ENCODE measurements around the gene NELFE. TPM values are rescaled to one million over a fixed set of nuclear protein-coding genes. Genes with fewer than 3 reads are reported as not detected.
"Not testable (repeated sequence)": the region's sequence is repeated elsewhere in the genome, so short reads cannot be mapped to it uniquely, and the experiment has no call there.

The NELFE gene
- total RNA-seq, 1 donor from 2014 or later = 50.6 TPM

- H3K4me3 Mint-ChIP-seq (ENCODE audit: unreplicated experiment); H3K36me3 Mint-ChIP-seq (ENCODE audit: low read depth); H3K27ac Mint-ChIP-seq (ENCODE audit: unreplicated experiment); DNase-seq (ENCODE audit: low spot score); H3K4me1 Mint-ChIP-seq (ENCODE audit: low read depth); H3K9me3 Mint-ChIP-seq (ENCODE audit: low read depth); H3K27me3 Mint-ChIP-seq (ENCODE audit: low read depth): not testable (repeated sequence)
Observed at GRCh38 chr6:31989363-31989762, 30.6 kb upstream of the NELFE start.

- not testable (repeated sequence) for DNase-seq (ENCODE audit: low spot score); H3K4me1 Mint-ChIP-seq (ENCODE audit: low read depth); H3K27ac Mint-ChIP-seq (ENCODE audit: unreplicated experiment); H3K4me3 Mint-ChIP-seq (ENCODE audit: unreplicated experiment); H3K9me3 Mint-ChIP-seq (ENCODE audit: low read depth); H3K27me3 Mint-ChIP-seq (ENCODE audit: low read depth); H3K36me3 Mint-ChIP-seq (ENCODE audit: low read depth)
Observed at GRCh38 chr6:31981744-31982143, 23.0 kb upstream of the NELFE start, which contains the start of gene C4A. TSS of gene C4A (plus strand) at chr6:31982057. CDS start at chr6:31982108, 51 bp downstream.

- not testable (repeated sequence) for DNase-seq (ENCODE audit: low spot score); H3K4me1 Mint-ChIP-seq (ENCODE audit: low read depth); H3K4me3 Mint-ChIP-seq (ENCODE audit: unreplicated experiment); H3K27me3 Mint-ChIP-seq (ENCODE audit: low read depth); H3K9me3 Mint-ChIP-seq (ENCODE audit: low read depth); H3K36me3 Mint-ChIP-seq (ENCODE audit: low read depth); H3K27ac Mint-ChIP-seq (ENCODE audit: unreplicated experiment)
Observed at GRCh38 chr6:31980998-31981397, 22.2 kb upstream of the NELFE start.

GRCh38 chr6:31980195-31980876 lies 21.6 kb upstream of the NELFE start:
- peak; percentile 72 for DNase-seq (ENCODE audit: low spot score)

GRCh38 chr6:31979238-31979898 lies 20.6 kb upstream of the NELFE start:
- Mint-ChIP-seq H3K36me3 (ENCODE audit: low read depth) (peaks cover 2% of the 10 kb centered on the region), H3K9me3 (ENCODE audit: low read depth) (no peaks in the 10 kb centered on the region), H3K27ac (ENCODE audit: unreplicated experiment) (no peak overlapping the region), H3K4me3 (ENCODE audit: unreplicated experiment) (no peak overlapping the region), H3K4me1 (ENCODE audit: low read depth) (no peaks in the 10 kb centered on the region), H3K27me3 (ENCODE audit: low read depth) (no peaks in the 10 kb centered on the region)
- TF ChIP-seq, protein P1, sequence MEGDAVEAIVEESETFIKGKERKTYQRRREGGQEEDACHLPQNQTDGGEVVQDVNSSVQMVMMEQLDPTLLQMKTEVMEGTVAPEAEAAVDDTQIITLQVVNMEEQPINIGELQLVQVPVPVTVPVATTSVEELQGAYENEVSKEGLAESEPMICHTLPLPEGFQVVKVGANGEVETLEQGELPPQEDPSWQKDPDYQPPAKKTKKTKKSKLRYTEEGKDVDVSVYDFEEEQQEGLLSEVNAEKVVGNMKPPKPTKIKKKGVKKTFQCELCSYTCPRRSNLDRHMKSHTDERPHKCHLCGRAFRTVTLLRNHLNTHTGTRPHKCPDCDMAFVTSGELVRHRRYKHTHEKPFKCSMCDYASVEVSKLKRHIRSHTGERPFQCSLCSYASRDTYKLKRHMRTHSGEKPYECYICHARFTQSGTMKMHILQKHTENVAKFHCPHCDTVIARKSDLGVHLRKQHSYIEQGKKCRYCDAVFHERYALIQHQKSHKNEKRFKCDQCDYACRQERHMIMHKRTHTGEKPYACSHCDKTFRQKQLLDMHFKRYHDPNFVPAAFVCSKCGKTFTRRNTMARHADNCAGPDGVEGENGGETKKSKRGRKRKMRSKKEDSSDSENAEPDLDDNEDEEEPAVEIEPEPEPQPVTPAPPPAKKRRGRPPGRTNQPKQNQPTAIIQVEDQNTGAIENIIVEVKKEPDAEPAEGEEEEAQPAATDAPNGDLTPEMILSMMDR (IDR thresholded peaks at IDR 0.05) = no peak
- no peak for DNase-seq (ENCODE audit: low spot score)

More at GRCh38 chr6:31980195-31980876, 21.6 kb upstream of the NELFE start:
- not testable (repeated sequence) for H3K4me3 Mint-ChIP-seq (ENCODE audit: unreplicated experiment); H3K4me1 Mint-ChIP-seq (ENCODE audit: low read depth); H3K9me3 Mint-ChIP-seq (ENCODE audit: low read depth); H3K27ac Mint-ChIP-seq (ENCODE audit: unreplicated experiment); H3K27me3 Mint-ChIP-seq (ENCODE audit: low read depth); H3K36me3 Mint-ChIP-seq (ENCODE audit: low read depth)

DNA sequence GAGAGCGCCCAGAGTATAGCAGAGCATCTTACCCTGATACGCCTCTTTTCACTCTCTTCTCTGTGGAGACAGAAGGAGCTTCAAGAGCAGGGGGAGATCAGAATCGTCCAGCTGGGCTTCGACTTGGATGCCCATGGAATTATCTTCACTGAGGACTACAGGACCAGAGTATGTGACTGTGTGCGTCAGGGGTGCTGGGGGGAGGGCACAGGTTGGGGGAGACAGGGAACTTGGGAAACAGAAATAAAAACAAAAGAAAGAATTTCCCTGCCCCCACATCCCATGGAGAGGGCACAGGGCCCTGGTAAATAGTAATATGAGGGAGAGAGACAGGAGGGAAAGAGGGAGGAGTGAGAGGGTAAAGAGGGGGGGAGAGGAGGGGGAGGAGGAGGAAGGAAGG lies 20.1 kb upstream of the NELFE start:
- Mint-ChIP-seq H3K27me3 (ENCODE audit: low read depth) (no peaks in the 10 kb centered on the region), H3K4me3 (ENCODE audit: unreplicated experiment) (no peak overlapping the region), H3K4me1 (ENCODE audit: low read depth) (peaks cover under 1% of the 10 kb centered on the region), H3K36me3 (ENCODE audit: low read depth) (peaks cover 2% of the 10 kb centered on the region), H3K27ac (ENCODE audit: unreplicated experiment) (no peak overlapping the region), H3K9me3 (ENCODE audit: low read depth) (no peaks in the 10 kb centered on the region)
- TF ChIP-seq, protein P1 (IDR thresholded peaks at IDR 0.05) = no peak
- no peak for DNase-seq (ENCODE audit: low spot score)

DNA sequence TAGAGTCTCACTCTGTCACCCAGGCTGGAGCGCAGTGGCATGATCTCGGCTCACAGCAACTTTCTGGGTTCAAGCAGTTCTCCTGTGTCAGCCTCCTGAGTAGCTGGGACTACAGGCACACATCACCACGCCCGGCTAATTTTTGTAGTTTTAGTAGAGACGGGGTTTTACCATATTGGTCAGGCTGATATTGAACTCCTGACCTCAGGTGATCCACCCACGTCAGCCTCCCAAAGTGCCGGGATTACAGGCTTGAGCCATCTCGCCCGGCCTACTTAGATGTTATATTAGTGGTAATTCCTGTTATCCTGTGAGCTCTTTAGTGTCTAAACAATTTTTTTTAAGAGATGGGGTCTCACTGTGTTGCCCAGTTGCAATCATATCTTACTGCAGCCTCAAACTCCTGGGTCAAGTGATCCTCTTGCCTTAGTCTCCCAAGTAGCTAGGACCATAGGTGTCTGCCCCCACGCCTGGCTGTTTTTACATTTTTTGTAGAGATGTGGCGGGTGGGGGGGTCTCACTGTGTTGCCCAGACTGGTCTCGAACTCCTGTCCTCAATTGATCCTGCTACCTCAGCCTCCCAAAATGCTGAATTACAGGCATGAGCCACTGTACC lies 19.2 kb upstream of the NELFE start:
- Mint-ChIP-seq H3K36me3 (ENCODE audit: low read depth) (peaks cover 5% of the 10 kb centered on the region), H3K27ac (ENCODE audit: unreplicated experiment) (no peak overlapping the region), H3K4me1 (ENCODE audit: low read depth) (peaks cover 9% of the 10 kb centered on the region), H3K27me3 (ENCODE audit: low read depth) (no peaks in the 10 kb centered on the region), H3K4me3 (ENCODE audit: unreplicated experiment) (no peak overlapping the region), H3K9me3 (ENCODE audit: low read depth) (no peaks in the 10 kb centered on the region)
- TF ChIP-seq, protein P1 (IDR thresholded peaks at IDR 0.05) = no peak
- no peak for DNase-seq (ENCODE audit: low spot score)

GRCh38 chr6:31976065-31976464 lies 17.3 kb upstream of the NELFE start:
- DNase-seq (ENCODE audit: low spot score) = peak; percentile 72

More at GRCh38 chr6:31976065-31976464, 17.3 kb upstream of the NELFE start:
- not testable (repeated sequence) for H3K27ac Mint-ChIP-seq (ENCODE audit: unreplicated experiment); H3K9me3 Mint-ChIP-seq (ENCODE audit: low read depth); H3K4me3 Mint-ChIP-seq (ENCODE audit: unreplicated experiment); H3K36me3 Mint-ChIP-seq (ENCODE audit: low read depth); H3K27me3 Mint-ChIP-seq (ENCODE audit: low read depth)
- H3K4me1 Mint-ChIP-seq (ENCODE audit: low read depth) = peaks cover 20% of the 10 kb centered on the region

All from chondrocyte (in vitro differentiated cells).